Mesenchymal stem cell (in vitro differentiated cells and primary cell): ENCODE measurements around the gene KCTD2.

ENCODE experiments used
- DNase-seq: peaks from one replicate; pipeline ENCODE4 v3.0.0-alpha.2; 2013
- H2AFZ ChIP-seq: one replicate; pipeline ENCODE4 v1.6.1; 2013; ENCODE audit warnings: low read depth, mild to moderate bottlenecking, control low read depth, inconsistent platforms, low read length, moderate library complexity
- H2AK5ac ChIP-seq: 2 replicates; pipeline ENCODE4 v1.6.1; 2013; ENCODE audit warnings: low read length, moderate library complexity, mild to moderate bottlenecking, inconsistent platforms; ENCODE audit not compliant: severe bottlenecking
- H2BK120ac ChIP-seq: one replicate; pipeline ENCODE4 v1.6.1; 2013; ENCODE audit warnings: low read depth, mild to moderate bottlenecking, inconsistent platforms, low read length, moderate library complexity
- H2BK12ac ChIP-seq, 2 experiments: one replicate each; pipeline ENCODE4 v1.6.1; 2013; ENCODE audit warnings: inconsistent platforms in 2 of 2, low read length in 2 of 2, mild to moderate bottlenecking in 2 of 2, moderate library complexity in 2 of 2, control low read depth in 1 of 2
- H2BK15ac ChIP-seq: one replicate; pipeline ENCODE4 v1.6.1; 2013; ENCODE audit warnings: mild to moderate bottlenecking, low read depth, inconsistent platforms; ENCODE audit not compliant: poor library complexity, severe bottlenecking
- H2BK5ac ChIP-seq: 2 replicates; pipeline ENCODE4 v1.6.1; 2013; ENCODE audit warnings: low read depth, mild to moderate bottlenecking, low read length, control low read depth, inconsistent platforms; ENCODE audit not compliant: poor library complexity, severe bottlenecking
- H3K14ac ChIP-seq, 2 experiments: one replicate each; pipeline ENCODE4 v1.6.1; 2013; ENCODE audit warnings: inconsistent platforms in 2 of 2, low read length in 2 of 2, control low read depth in 1 of 2, mild to moderate bottlenecking in 1 of 2, moderate library complexity in 1 of 2
- H3K18ac ChIP-seq, 2 experiments: one replicate each; pipeline ENCODE4 v1.6.1; 2013; ENCODE audit warnings: inconsistent platforms in 2 of 2, low read length in 2 of 2, control low read depth in 1 of 2, low read depth in 1 of 2, mild to moderate bottlenecking in 1 of 2
- H3K23ac ChIP-seq, 2 experiments: one replicate each; pipeline ENCODE4 v1.6.1; 2013; ENCODE audit warnings: inconsistent platforms in 2 of 2, low read length in 2 of 2, mild to moderate bottlenecking in 2 of 2, moderate library complexity in 2 of 2, control low read depth in 1 of 2
- H3K27ac ChIP-seq: 2 replicates; pipeline ENCODE4 v1.5.1; 2013; ENCODE audit warnings: mild to moderate bottlenecking, moderate library complexity, low read length, control low read depth, inconsistent platforms; ENCODE audit not compliant: poor library complexity, severe bottlenecking
- H3K27me3 ChIP-seq, 2 experiments: 2 replicates each; pipeline versions ENCODE4 v1.6.1 to v1.7.0; 2013; ENCODE audit warnings: low read length in 2 of 2, mild to moderate bottlenecking in 2 of 2, moderate library complexity in 2 of 2, control low read depth in 1 of 2, inconsistent platforms in 1 of 2; ENCODE audit not compliant: control insufficient read depth in 1 of 2, insufficient read depth in 1 of 2
- H3K36me3 ChIP-seq, 2 experiments: 2 replicates each; pipeline versions ENCODE4 v1.6.1 to v1.7.0; 2013; ENCODE audit warnings: low read length in 2 of 2, control low read depth in 1 of 2, inconsistent platforms in 1 of 2, low read depth in 1 of 2, mild to moderate bottlenecking in 1 of 2; ENCODE audit not compliant: insufficient read depth in 2 of 2, control insufficient read depth in 1 of 2
- H3K4ac ChIP-seq, 2 experiments: one replicate each; pipeline ENCODE4 v1.6.1; 2013; ENCODE audit warnings: inconsistent platforms in 2 of 2, low read length in 2 of 2, mild to moderate bottlenecking in 2 of 2, moderate library complexity in 2 of 2, control low read depth in 1 of 2, low read depth in 1 of 2
- H3K4me1 ChIP-seq: 2 replicates; pipeline ENCODE4 v1.6.1; 2013; ENCODE audit warnings: low read depth, low read length, control low read depth; ENCODE audit not compliant: control insufficient read depth, insufficient read depth
- H3K4me2 ChIP-seq: 2 replicates; pipeline ENCODE4 v1.6.1; 2013; ENCODE audit warnings: low read length, mild to moderate bottlenecking, inconsistent platforms; ENCODE audit not compliant: poor library complexity, severe bottlenecking
- H3K4me3 ChIP-seq, 2 experiments: 2 replicates each; pipeline versions ENCODE4 v1.5.1 to v1.7.0; 2013; ENCODE audit warnings: low read length in 2 of 2, mild to moderate bottlenecking in 2 of 2, control low read depth in 1 of 2, low read depth in 1 of 2; ENCODE audit not compliant: insufficient read depth in 1 of 2
- H3K79me1 ChIP-seq: replicated peaks from 2 replicates; pipeline ENCODE4 v1.6.1; 2013; ENCODE audit warnings: mild to moderate bottlenecking, control low read depth, low read length, inconsistent platforms; ENCODE audit not compliant: poor library complexity, severe bottlenecking
- H3K9ac ChIP-seq: 2 replicates; pipeline ENCODE4 v1.7.0; 2013; ENCODE audit warnings: mild to moderate bottlenecking, low read length, moderate library complexity
- H3K9me3 ChIP-seq: 2 replicates; pipeline ENCODE4 v1.7.0; 2013; ENCODE audit warnings: mild to moderate bottlenecking, low read length; ENCODE audit not compliant: control insufficient read depth
- H4K8ac ChIP-seq: one replicate; pipeline ENCODE4 v1.6.1; 2013; ENCODE audit warnings: inconsistent platforms, mild to moderate bottlenecking, low read length, moderate library complexity
- H4K91ac ChIP-seq: one replicate; pipeline ENCODE4 v1.6.1; 2013; ENCODE audit warnings: mild to moderate bottlenecking, low read length, inconsistent platforms
- WGBS: methylation state at CpG from one replicate; pipeline ENCODE4 v1.1.7; 2013; ENCODE audit warnings: mixed read lengths; 5-methylcytosine and 5-hydroxymethylcytosine counted together

The KCTD2 gene

GRCh38 chr17:75034236-75034908 is 12.7 kb upstream of the KCTD2 start:
- H3K23ac ChIP-seq: peak overlapping the region in 1 of 2 experiments; percentile 18
- peak overlapping the region; percentile 66 for H3K4me2 ChIP-seq
- peaks cover 17% of the 10 kb centered on the region for H3K4me1 ChIP-seq
- no peaks in the 10 kb centered on the region for H3K27me3 ChIP-seq
- H4K91ac ChIP-seq: peak overlapping the region; percentile 83
- peak overlapping the region; percentile 90 for H3K27ac ChIP-seq
- WGBS: under 1% methylated on average over 43 of the region's 43 CpGs
- peaks cover 5% of the 10 kb centered on the region for H3K79me1 ChIP-seq
- DNase-seq: peak; percentile 92
- peak overlapping the region; percentile 83 to 87 for H3K18ac ChIP-seq
- peak overlapping the region; percentile 82 for H2BK120ac ChIP-seq
- H2BK15ac ChIP-seq: peak overlapping the region; percentile 99
- peak overlapping the region in 1 of 2 experiments; percentile 78 for H3K14ac ChIP-seq
- peak overlapping the region; percentile 72 for H2BK12ac ChIP-seq
- H2AFZ ChIP-seq: peak overlapping the region; percentile 91
- H2BK5ac ChIP-seq: peak overlapping the region; percentile 80
- peaks cover 16 to 17% of the 10 kb centered on the region in 2 experiments for H3K36me3 ChIP-seq
- peak overlapping the region; percentile 87 for H4K8ac ChIP-seq
- peak overlapping the region; percentile 59 to 80 for H3K4ac ChIP-seq
- peaks cover 11% of the 10 kb centered on the region for H3K9me3 ChIP-seq
- no peak overlapping the region for H2AK5ac ChIP-seq
- peak overlapping the region; percentile 83 to 93 for H3K4me3 ChIP-seq
- H3K9ac ChIP-seq: peak overlapping the region; percentile 99

GRCh38 chr17:75036643-75037268 is 10.3 kb upstream of the KCTD2 start:
- Histone ChIP-seq H3K18ac (no peak overlapping the region), H3K4me1 (peaks cover 17% of the 10 kb centered on the region), H3K4me3 (peak overlapping the region in 1 of 2 experiments; percentile 51), H3K27me3 (no peaks in the 10 kb centered on the region), H3K27ac (no peak overlapping the region), H2BK12ac (no peak overlapping the region), H3K23ac (no peak overlapping the region), H2BK120ac (no peak overlapping the region), H3K4ac (no peak overlapping the region), H3K9me3 (no peaks in the 10 kb centered on the region), H2AK5ac (no peak overlapping the region), H3K14ac (no peak overlapping the region), H3K9ac (peak overlapping the region; percentile 99), H4K8ac (peak overlapping the region; percentile 45), H4K91ac (no peak overlapping the region), H3K4me2 (no peak overlapping the region), H2BK15ac (no peak overlapping the region), H3K36me3 (peaks cover 33 to 41% of the 10 kb centered on the region in 2 experiments), H3K79me1 (peaks cover 8% of the 10 kb centered on the region), H2BK5ac (no peak overlapping the region), H2AFZ (no peak overlapping the region)
- DNase-seq: no peak
- 95% methylated on average over 27 of the region's 27 CpGs for WGBS

- Histone ChIP-seq H3K14ac (no peak overlapping the region), H3K4me1 (peaks cover 6% of the 10 kb centered on the region), H2AFZ (no peak overlapping the region), H3K18ac (no peak overlapping the region), H3K36me3 (peaks cover 37 to 48% of the 10 kb centered on the region in 2 experiments), H4K91ac (no peak overlapping the region), H3K9me3 (no peaks in the 10 kb centered on the region), H3K27ac (no peak overlapping the region), H2BK15ac (no peak overlapping the region), H4K8ac (no peak overlapping the region), H3K23ac (no peak overlapping the region), H3K9ac (no peak overlapping the region), H3K4me3 (no peak overlapping the region), H3K4me2 (no peak overlapping the region), H3K4ac (no peak overlapping the region), H2BK5ac (no peak overlapping the region), H2BK120ac (no peak overlapping the region), H3K27me3 (no peaks in the 10 kb centered on the region), H2AK5ac (no peak overlapping the region), H3K79me1 (peaks cover 10% of the 10 kb centered on the region), H2BK12ac (no peak overlapping the region)
- no peak for DNase-seq
- WGBS: 96% methylated on average over 5 of the region's 5 CpGs
Measured at GRCh38 chr17:75039238-75039637, 7.8 kb upstream of the KCTD2 start.

- peaks cover 2% of the 10 kb centered on the region for H3K4me1 ChIP-seq
- no peak overlapping the region for H2BK5ac ChIP-seq
- H3K79me1 ChIP-seq: peaks cover 12% of the 10 kb centered on the region
- H3K27ac ChIP-seq: no peak overlapping the region
- H3K4me3 ChIP-seq: no peak overlapping the region
- H2BK15ac ChIP-seq: no peak overlapping the region
- H3K9me3 ChIP-seq: no peaks in the 10 kb centered on the region
- no peak for DNase-seq
- H3K18ac ChIP-seq: no peak overlapping the region
- no peak overlapping the region for H4K8ac ChIP-seq
- H3K9ac ChIP-seq: no peak overlapping the region
- H2BK120ac ChIP-seq: no peak overlapping the region
- no peaks in the 10 kb centered on the region for H3K27me3 ChIP-seq
- no peak overlapping the region for H3K4me2 ChIP-seq
- H3K36me3 ChIP-seq: peaks cover 33 to 48% of the 10 kb centered on the region in 2 experiments
- no peak overlapping the region for H3K14ac ChIP-seq
- H2BK12ac ChIP-seq: no peak overlapping the region
- 81% methylated on average over 12 of the region's 12 CpGs for WGBS
- H4K91ac ChIP-seq: no peak overlapping the region
- no peak overlapping the region for H2AFZ ChIP-seq
- H2AK5ac ChIP-seq: no peak overlapping the region
- no peak overlapping the region for H3K23ac ChIP-seq
- H3K4ac ChIP-seq: no peak overlapping the region
Measured at GRCh38 chr17:75041656-75042280, 5.3 kb upstream of the KCTD2 start.
